Erythroblast (primary cell): ENCODE measurements around the gene SMIM13.

Experiments used
- GATA1 ChIP-seq: IDR thresholded peaks from 2 replicates; pipeline ENCODE4 v1.6.1; 2011; ENCODE audit warnings: low read depth, mild to moderate bottlenecking, control low read depth, low read length, moderate library complexity
- POLR2A ChIP-seq: IDR thresholded peaks from 2 replicates; pipeline ENCODE4 v1.6.1; 2011; ENCODE audit warnings: mild to moderate bottlenecking, low read length

GRCh38 chr6:11093376-11093625 is 333 bp upstream of the SMIM13 start:
- no peak for TF ChIP-seq POLR2A
- no peak for TF ChIP-seq GATA1
